Mesenchymal stem cell (in vitro differentiated cells and primary cell): ENCODE results near the gene C16orf92.

Source experiments
- DNase-seq: peaks from one replicate; pipeline ENCODE4 v3.0.0-alpha.2; 2013
- H2AFZ ChIP-seq: one replicate; pipeline ENCODE4 v1.6.1; 2013; ENCODE audit warnings: low read depth, mild to moderate bottlenecking, control low read depth, inconsistent platforms, low read length, moderate library complexity
- H2AK5ac ChIP-seq: 2 replicates; pipeline ENCODE4 v1.6.1; 2013; ENCODE audit warnings: low read length, moderate library complexity, mild to moderate bottlenecking, inconsistent platforms; ENCODE audit not compliant: severe bottlenecking
- H2BK120ac ChIP-seq: one replicate; pipeline ENCODE4 v1.6.1; 2013; ENCODE audit warnings: low read depth, mild to moderate bottlenecking, inconsistent platforms, low read length, moderate library complexity
- H2BK12ac ChIP-seq, 2 experiments: one replicate each; pipeline ENCODE4 v1.6.1; 2013; ENCODE audit warnings: inconsistent platforms in 2 of 2, low read length in 2 of 2, mild to moderate bottlenecking in 2 of 2, moderate library complexity in 2 of 2, control low read depth in 1 of 2
- H2BK15ac ChIP-seq: one replicate; pipeline ENCODE4 v1.6.1; 2013; ENCODE audit warnings: mild to moderate bottlenecking, low read depth, inconsistent platforms; ENCODE audit not compliant: poor library complexity, severe bottlenecking
- H2BK5ac ChIP-seq: 2 replicates; pipeline ENCODE4 v1.6.1; 2013; ENCODE audit warnings: low read depth, mild to moderate bottlenecking, low read length, control low read depth, inconsistent platforms; ENCODE audit not compliant: poor library complexity, severe bottlenecking
- H3K14ac ChIP-seq, 2 experiments: one replicate each; pipeline ENCODE4 v1.6.1; 2013; ENCODE audit warnings: inconsistent platforms in 2 of 2, low read length in 2 of 2, control low read depth in 1 of 2, mild to moderate bottlenecking in 1 of 2, moderate library complexity in 1 of 2
- H3K18ac ChIP-seq, 2 experiments: one replicate each; pipeline ENCODE4 v1.6.1; 2013; ENCODE audit warnings: inconsistent platforms in 2 of 2, low read length in 2 of 2, control low read depth in 1 of 2, low read depth in 1 of 2, mild to moderate bottlenecking in 1 of 2
- H3K23ac ChIP-seq, 2 experiments: one replicate each; pipeline ENCODE4 v1.6.1; 2013; ENCODE audit warnings: inconsistent platforms in 2 of 2, low read length in 2 of 2, mild to moderate bottlenecking in 2 of 2, moderate library complexity in 2 of 2, control low read depth in 1 of 2
- H3K27ac ChIP-seq: 2 replicates; pipeline ENCODE4 v1.5.1; 2013; ENCODE audit warnings: mild to moderate bottlenecking, moderate library complexity, low read length, control low read depth, inconsistent platforms; ENCODE audit not compliant: poor library complexity, severe bottlenecking
- H3K27me3 ChIP-seq, 2 experiments: 2 replicates each; pipeline versions ENCODE4 v1.6.1 to v1.7.0; 2013; ENCODE audit warnings: low read length in 2 of 2, mild to moderate bottlenecking in 2 of 2, moderate library complexity in 2 of 2, control low read depth in 1 of 2, inconsistent platforms in 1 of 2; ENCODE audit not compliant: control insufficient read depth in 1 of 2, insufficient read depth in 1 of 2
- H3K36me3 ChIP-seq, 2 experiments: 2 replicates each; pipeline versions ENCODE4 v1.6.1 to v1.7.0; 2013; ENCODE audit warnings: low read length in 2 of 2, control low read depth in 1 of 2, inconsistent platforms in 1 of 2, low read depth in 1 of 2, mild to moderate bottlenecking in 1 of 2; ENCODE audit not compliant: insufficient read depth in 2 of 2, control insufficient read depth in 1 of 2
- H3K4ac ChIP-seq, 2 experiments: one replicate each; pipeline ENCODE4 v1.6.1; 2013; ENCODE audit warnings: inconsistent platforms in 2 of 2, low read length in 2 of 2, mild to moderate bottlenecking in 2 of 2, moderate library complexity in 2 of 2, control low read depth in 1 of 2, low read depth in 1 of 2
- H3K4me1 ChIP-seq: 2 replicates; pipeline ENCODE4 v1.6.1; 2013; ENCODE audit warnings: low read depth, low read length, control low read depth; ENCODE audit not compliant: control insufficient read depth, insufficient read depth
- H3K4me2 ChIP-seq: 2 replicates; pipeline ENCODE4 v1.6.1; 2013; ENCODE audit warnings: low read length, mild to moderate bottlenecking, inconsistent platforms; ENCODE audit not compliant: poor library complexity, severe bottlenecking
- H3K4me3 ChIP-seq, 2 experiments: 2 replicates each; pipeline versions ENCODE4 v1.5.1 to v1.7.0; 2013; ENCODE audit warnings: low read length in 2 of 2, mild to moderate bottlenecking in 2 of 2, control low read depth in 1 of 2, low read depth in 1 of 2; ENCODE audit not compliant: insufficient read depth in 1 of 2
- H3K79me1 ChIP-seq: replicated peaks from 2 replicates; pipeline ENCODE4 v1.6.1; 2013; ENCODE audit warnings: mild to moderate bottlenecking, control low read depth, low read length, inconsistent platforms; ENCODE audit not compliant: poor library complexity, severe bottlenecking
- H3K9ac ChIP-seq: 2 replicates; pipeline ENCODE4 v1.7.0; 2013; ENCODE audit warnings: mild to moderate bottlenecking, low read length, moderate library complexity
- H3K9me3 ChIP-seq: 2 replicates; pipeline ENCODE4 v1.7.0; 2013; ENCODE audit warnings: mild to moderate bottlenecking, low read length; ENCODE audit not compliant: control insufficient read depth
- H4K8ac ChIP-seq: one replicate; pipeline ENCODE4 v1.6.1; 2013; ENCODE audit warnings: inconsistent platforms, mild to moderate bottlenecking, low read length, moderate library complexity
- H4K91ac ChIP-seq: one replicate; pipeline ENCODE4 v1.6.1; 2013; ENCODE audit warnings: mild to moderate bottlenecking, low read length, inconsistent platforms
- WGBS: methylation state at CpG from one replicate; pipeline ENCODE4 v1.1.7; 2013; ENCODE audit warnings: mixed read lengths; 5-methylcytosine and 5-hydroxymethylcytosine counted together

C16orf92 gene

GRCh38 chr16:29986931-29987330 lies 36.1 kb upstream of the C16orf92 start:
- H3K27ac ChIP-seq = no peak overlapping the region
- no peak overlapping the region for H3K4ac ChIP-seq
- no peak overlapping the region for H2BK120ac ChIP-seq
- no peak overlapping the region for H2BK15ac ChIP-seq
- no peaks in the 10 kb centered on the region for H3K9me3 ChIP-seq
- no peak overlapping the region for H3K23ac ChIP-seq
- H3K36me3 ChIP-seq = peaks cover 94 to 98% of the 10 kb centered on the region in 2 experiments
- H2BK5ac ChIP-seq = no peak overlapping the region
- H2BK12ac ChIP-seq = no peak overlapping the region
- no peak overlapping the region for H3K18ac ChIP-seq
- H4K91ac ChIP-seq = no peak overlapping the region
- H3K79me1 ChIP-seq = peaks cover 34% of the 10 kb centered on the region
- no peak overlapping the region for H2AK5ac ChIP-seq
- H3K14ac ChIP-seq = no peak overlapping the region
- no peak overlapping the region for H3K4me3 ChIP-seq
- no peaks in the 10 kb centered on the region for H3K4me1 ChIP-seq
- no peaks in the 10 kb centered on the region for H3K27me3 ChIP-seq
- H4K8ac ChIP-seq = no peak overlapping the region
- WGBS = 80% methylated on average over 2 of the region's 5 CpGs
- H3K4me2 ChIP-seq = no peak overlapping the region
- H2AFZ ChIP-seq = no peak overlapping the region
- no peak for DNase-seq
- H3K9ac ChIP-seq = no peak overlapping the region

DNA sequence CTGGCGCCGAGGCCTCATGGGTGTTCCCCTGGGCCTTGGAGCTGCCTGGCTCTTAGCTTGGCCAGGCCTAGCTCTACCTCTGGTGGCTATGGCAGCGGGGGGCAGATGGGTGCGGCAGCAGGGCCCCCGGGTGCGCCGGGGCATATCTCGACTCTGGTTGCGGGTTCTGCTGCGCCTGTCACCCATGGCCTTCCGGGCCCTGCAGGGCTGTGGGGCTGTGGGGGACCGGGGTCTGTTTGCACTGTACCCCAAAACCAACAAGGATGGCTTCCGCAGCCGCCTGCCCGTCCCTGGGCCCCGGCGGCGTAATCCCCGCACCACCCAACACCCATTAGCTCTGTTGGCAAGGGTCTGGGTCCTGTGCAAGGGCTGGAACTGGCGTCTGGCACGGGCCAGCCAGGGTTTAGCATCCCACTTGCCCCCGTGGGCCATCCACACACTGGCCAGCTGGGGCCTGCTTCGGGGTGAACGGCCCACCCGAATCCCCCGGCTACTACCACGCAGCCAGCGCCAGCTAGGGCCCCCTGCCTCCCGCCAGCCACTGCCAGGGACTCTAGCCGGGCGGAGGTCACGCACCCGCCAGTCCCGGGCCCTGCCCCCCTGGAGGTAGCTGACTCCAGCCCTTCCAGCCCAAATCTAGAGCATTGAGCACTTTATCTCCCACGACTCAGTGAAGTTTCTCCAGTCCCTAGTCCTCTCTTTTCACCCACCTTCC lies 35.5 kb upstream of the C16orf92 start:
- H2BK120ac ChIP-seq = no peak overlapping the region
- no peak overlapping the region for H2AK5ac ChIP-seq
- 96% methylated on average over 35 of the region's 35 CpGs for WGBS
- H4K91ac ChIP-seq = no peak overlapping the region
- no peak overlapping the region for H2AFZ ChIP-seq
- H3K9me3 ChIP-seq = no peaks in the 10 kb centered on the region
- H2BK5ac ChIP-seq = no peak overlapping the region
- no peak overlapping the region for H4K8ac ChIP-seq
- no peak overlapping the region for H3K4me3 ChIP-seq
- no peaks in the 10 kb centered on the region for H3K27me3 ChIP-seq
- DNase-seq = no peak
- H2BK15ac ChIP-seq = no peak overlapping the region
- H3K23ac ChIP-seq = no peak overlapping the region
- H3K4me2 ChIP-seq = no peak overlapping the region
- no peak overlapping the region for H3K4ac ChIP-seq
- peaks cover 34% of the 10 kb centered on the region for H3K79me1 ChIP-seq
- peaks cover 92 to 97% of the 10 kb centered on the region in 2 experiments for H3K36me3 ChIP-seq
- no peak overlapping the region for H2BK12ac ChIP-seq
- H3K27ac ChIP-seq = no peak overlapping the region
- H3K14ac ChIP-seq = no peak overlapping the region
- no peak overlapping the region for H3K9ac ChIP-seq
- H3K4me1 ChIP-seq = no peaks in the 10 kb centered on the region
- H3K18ac ChIP-seq = no peak overlapping the region

GRCh38 chr16:29988346-29989075 lies 34.5 kb upstream of the C16orf92 start:
- H3K9me3 ChIP-seq = no peaks in the 10 kb centered on the region
- H3K4me2 ChIP-seq = no peak overlapping the region
- no peak overlapping the region for H2AFZ ChIP-seq
- no peak overlapping the region for H3K4ac ChIP-seq
- no peak overlapping the region for H2BK120ac ChIP-seq
- no peak overlapping the region for H2BK5ac ChIP-seq
- H3K36me3 ChIP-seq = peaks cover 92 to 97% of the 10 kb centered on the region in 2 experiments
- no peak overlapping the region for H3K18ac ChIP-seq
- H3K23ac ChIP-seq = no peak overlapping the region
- peaks cover 33% of the 10 kb centered on the region for H3K79me1 ChIP-seq
- H3K27me3 ChIP-seq = no peaks in the 10 kb centered on the region
- no peak for DNase-seq
- H4K8ac ChIP-seq = no peak overlapping the region
- no peak overlapping the region for H3K27ac ChIP-seq
- no peak overlapping the region for H3K14ac ChIP-seq
- H3K9ac ChIP-seq = no peak overlapping the region
- WGBS = 96% methylated on average over 16 of the region's 17 CpGs
- H4K91ac ChIP-seq = no peak overlapping the region
- H2BK15ac ChIP-seq = no peak overlapping the region
- H3K4me1 ChIP-seq = no peaks in the 10 kb centered on the region
- no peak overlapping the region for H3K4me3 ChIP-seq
- H2BK12ac ChIP-seq = no peak overlapping the region
- no peak overlapping the region for H2AK5ac ChIP-seq

DNA sequence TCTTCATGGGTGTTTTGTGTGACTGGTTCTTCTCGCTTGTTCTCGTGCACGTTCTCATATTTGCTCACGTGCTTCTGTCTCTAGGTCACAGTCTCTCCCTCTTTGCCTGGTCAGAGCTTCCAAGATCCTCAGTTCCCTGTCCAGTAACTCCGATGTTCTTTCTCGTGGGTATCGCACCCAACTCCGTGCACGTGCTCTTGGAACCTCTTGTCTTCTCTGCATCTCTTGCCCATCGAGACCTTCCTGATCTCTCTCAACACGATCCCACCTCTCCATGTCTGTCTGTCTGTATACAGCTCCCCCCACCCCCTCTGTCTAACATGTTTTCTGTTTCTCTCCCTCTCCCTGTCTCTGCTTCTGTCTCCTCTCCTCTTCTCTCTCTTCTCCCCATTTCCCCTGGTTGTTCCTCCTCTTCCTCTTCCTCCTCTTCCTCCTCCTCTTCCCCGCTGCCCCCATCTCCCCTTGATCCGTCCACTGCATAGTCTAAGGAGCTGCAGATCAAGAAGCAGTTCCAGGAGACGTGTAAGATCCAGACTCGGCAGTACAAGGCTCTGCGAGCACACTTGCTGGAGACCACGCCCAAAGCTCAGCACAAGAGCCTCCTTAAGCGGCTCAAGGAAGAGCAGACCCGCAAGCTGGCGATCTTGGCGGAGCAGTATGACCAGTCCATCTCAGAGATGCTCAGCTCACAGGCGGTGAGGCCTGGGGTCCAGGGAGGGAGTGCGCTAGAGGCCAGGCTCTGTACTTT lies 33.7 kb upstream of the C16orf92 start:
- no peaks in the 10 kb centered on the region for H3K27me3 ChIP-seq
- no peak overlapping the region for H2BK5ac ChIP-seq
- H3K79me1 ChIP-seq = peaks cover 28% of the 10 kb centered on the region
- H3K9ac ChIP-seq = no peak overlapping the region
- no peak overlapping the region for H4K8ac ChIP-seq
- no peaks in the 10 kb centered on the region for H3K9me3 ChIP-seq
- no peak overlapping the region for H3K14ac ChIP-seq
- no peak overlapping the region for H2BK12ac ChIP-seq
- no peak overlapping the region for H3K27ac ChIP-seq
- no peak overlapping the region for H3K18ac ChIP-seq
- no peak overlapping the region for H3K23ac ChIP-seq
- no peak overlapping the region for H2AFZ ChIP-seq
- no peak overlapping the region for H2BK15ac ChIP-seq
- H2AK5ac ChIP-seq = no peak overlapping the region
- no peak overlapping the region for H4K91ac ChIP-seq
- H3K4ac ChIP-seq = no peak overlapping the region
- no peak for DNase-seq
- H3K4me3 ChIP-seq = no peak overlapping the region
- peaks cover 90 to 97% of the 10 kb centered on the region in 2 experiments for H3K36me3 ChIP-seq
- H3K4me2 ChIP-seq = no peak overlapping the region
- no peak overlapping the region for H2BK120ac ChIP-seq
- WGBS = 92% methylated on average over 23 of the region's 23 CpGs
- H3K4me1 ChIP-seq = no peaks in the 10 kb centered on the region
